ENCODE measurements around the gene NPEPL1.

The NPEPL1 gene

GRCh38 chr20:58694241-58695083 lies 1.9 kb downstream of the NPEPL1 start:
- DNase-seq (ENCODE audit: extremely low spot score), result no peak
- ChIA-PET CTCF (interaction anchor here (1.0 to 2.0 kb wide), 4 partner anchors 9 to 214 kb away, joined by 3 to 10 read pairs (median 8); partner anchors contain the start of gene STX16), POLR2A (no interaction called here)
- no peak for TF ChIP-seq CTCF (IDR thresholded peaks at IDR 0.05; ENCODE audit: control extremely low read depth, extremely low read depth, low read depth, missing control alignments)

- no peak for TF ChIP-seq CTCF (IDR thresholded peaks at IDR 0.05; ENCODE audit: control extremely low read depth, extremely low read depth, low read depth, missing control alignments)
- no peak for DNase-seq (ENCODE audit: extremely low spot score)
- POLR2A ChIA-PET, result no interaction called here
- CTCF ChIA-PET, result no interaction called here
Observed at GRCh38 chr20:58695084-58695722, 2.6 kb downstream of the NPEPL1 start.

GRCh38 chr20:58695895-58696375 lies 3.3 kb downstream of the NPEPL1 start:
- no peak for TF ChIP-seq CTCF (IDR thresholded peaks at IDR 0.05; ENCODE audit: control extremely low read depth, extremely low read depth, low read depth, missing control alignments)
- ChIA-PET POLR2A (no interaction called here), CTCF (interaction anchor here (1.4 kb wide), 1 partner anchor 11 kb away, joined by 3 read pairs; no protein-coding TSS in a partner anchor)
- DNase-seq (ENCODE audit: extremely low spot score), result no peak

GRCh38 chr20:58696411-58696961 lies 3.9 kb downstream of the NPEPL1 start:
- ChIA-PET POLR2A (no interaction called here), CTCF (interaction anchor here (1.4 kb wide), 1 partner anchor 11 kb away, joined by 3 read pairs; no protein-coding TSS in a partner anchor)
- DNase-seq (ENCODE audit: extremely low spot score), result no peak
- TF ChIP-seq CTCF (IDR thresholded peaks at IDR 0.05; ENCODE audit: control extremely low read depth, extremely low read depth, low read depth, missing control alignments), result no peak

GRCh38 chr20:58697201-58697866 lies 4.7 kb downstream of the NPEPL1 start:
- ChIA-PET CTCF (interaction anchor here (1.4 kb wide), 1 partner anchor 12 kb away, joined by 3 read pairs; no protein-coding TSS in a partner anchor), POLR2A (no interaction called here)
- DNase-seq (ENCODE audit: extremely low spot score), result no peak
- no peak for TF ChIP-seq CTCF (IDR thresholded peaks at IDR 0.05; ENCODE audit: control extremely low read depth, extremely low read depth, low read depth, missing control alignments)

All from GM10248 (cell line).